Upper lobe of left lung (tissue), 6 donors: ENCODE measurements around the gene C11orf65. TPM values are rescaled to one million over a fixed set of nuclear protein-coding genes. Genes with fewer than 3 reads are reported as not detected.

Source experiments
- ATAC-seq, 2 donors: fragments of 200-7000 bp; cut with Tn5 transposase; one replicate each; pipeline ENCODE4 v1.9.1; 2022; ENCODE audit warnings: mild to moderate bottlenecking in 2 of 2, moderate library complexity in 2 of 2; ENCODE audit not compliant: low FRiP score in 2 of 2
- DNase-seq, 2 donors: peaks; one replicate each; pipeline ENCODE4 v3.0.0-alpha.2; 2019 to 2020
- H3K27ac ChIP-seq, 4 donors: fragments of 200-600 bp; sonication (generic); one replicate each; pipeline ENCODE4 v1.5.1; 2016 to 2019
- H3K27me3 ChIP-seq, 4 donors: fragments of 200-600 bp; sonication (generic); one replicate each; pipeline ENCODE4 v1.5.1; 2017 to 2019
- H3K36me3 ChIP-seq, 4 donors: fragments of 200-600 bp; sonication (generic); one replicate each; pipeline ENCODE4 v1.5.1; 2016 to 2019
- H3K4me1 ChIP-seq, 4 donors: fragments of 200-600 bp; sonication (generic); one replicate each; pipeline ENCODE4 v1.5.1; 2018 to 2019
- H3K4me3 ChIP-seq, 4 donors: fragments of 200-600 bp; sonication (generic); one replicate each; pipeline ENCODE4 v1.5.1; 2017 to 2019; ENCODE audit warnings: mild to moderate bottlenecking in 2 of 4, moderate library complexity in 1 of 4
- H3K9me3 ChIP-seq, 4 donors: fragments of 200-600 bp; sonication (generic); one replicate each; pipeline ENCODE4 v1.5.1; 2018 to 2019
- EP300 ChIP-seq, 4 donors: sonication (generic); formaldehyde crosslinking; IDR thresholded peaks; one replicate each; pipeline ENCODE4 v1.5.1; 2017; ENCODE audit warnings: antibody characterized with exemption in 4 of 4, control low read depth in 2 of 4
- POLR2A ChIP-seq, 4 donors: fragments of 450-650 bp; IDR thresholded peaks; one replicate each; pipeline ENCODE4 v1.5.1; 2016 to 2017; ENCODE audit warnings: antibody characterized with exemption in 4 of 4, mild to moderate bottlenecking in 2 of 4
- POLR2AphosphoS5 ChIP-seq, 2 donors: sonication (generic); formaldehyde crosslinking; IDR thresholded peaks; one replicate each; pipeline ENCODE4 v1.5.1; 2017; ENCODE audit warnings: antibody characterized with exemption in 2 of 2
- WGBS, 2 donors: methylation state at CpG; one replicate each; pipeline ENCODE4 v1.1.5; 2017 to 2018; 5-methylcytosine and 5-hydroxymethylcytosine counted together
- total RNA-seq, 6 donors: library from RNA; depleted of rRNA in 4 of 6; stranded (reverse); fragments of >200 nt in 4 of 6; gene quantifications; one replicate each; pipeline versions ENCODE4 v1.1.0 to v1.2.1, GENCODE V29; 2016 to 2021
- TF ChIP-seq, protein P1 (sequence below), 6 experiments: fragments of 450-650 bp in 4 of 6; fragments of 200-600 bp in 2 of 6; sonication (generic) in 2 of 6; IDR thresholded peaks; one replicate each; pipeline ENCODE4 v1.5.1; 2016 to 2019; ENCODE audit warnings: antibody characterized with exemption in 6 of 6
- donor health status: DM: no; HTN: no; CAD: no; lungs with moderate emphysema.
- donor health status: DM: no; HTN: yes; CAD: no; lungs with severe emphysema.

Gene C11orf65
- total RNA-seq, 6 donors from 2014 or later = 0.17 to 2.3 (median 1.1) TPM; not detected in 1

DNA sequence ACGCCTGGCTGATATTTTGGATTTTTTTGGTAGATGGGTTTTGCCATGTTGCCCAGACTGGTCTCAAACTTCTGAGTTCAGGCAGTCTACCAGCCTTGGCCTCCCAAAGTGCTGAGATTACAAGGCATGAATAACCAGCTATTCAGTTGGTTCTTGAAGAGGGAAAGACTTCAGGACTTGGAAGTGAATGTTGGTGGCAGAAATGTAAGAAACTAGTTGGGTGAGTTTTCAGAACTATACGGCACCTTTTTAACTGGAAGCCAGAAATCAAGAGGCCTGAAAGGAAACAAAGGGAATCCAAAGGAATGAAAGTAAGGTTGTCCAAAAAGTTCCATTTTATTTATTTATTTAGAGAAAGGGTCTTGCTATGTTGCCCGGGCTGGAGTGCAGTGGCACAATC, 28.0 kb upstream of the C11orf65 start:
- peaks cover 0 to 2% (median under 1%) of the 10 kb centered on the region in 4 donors for H3K36me3 ChIP-seq
- ATAC-seq = no peak
- H3K27me3 ChIP-seq = no peaks in the 10 kb centered on the region
- TF ChIP-seq POLR2AphosphoS5 (IDR thresholded peaks at IDR 0.05) = no peak
- no peak for TF ChIP-seq EP300 (IDR thresholded peaks at IDR 0.05)
- TF ChIP-seq, protein P1, sequence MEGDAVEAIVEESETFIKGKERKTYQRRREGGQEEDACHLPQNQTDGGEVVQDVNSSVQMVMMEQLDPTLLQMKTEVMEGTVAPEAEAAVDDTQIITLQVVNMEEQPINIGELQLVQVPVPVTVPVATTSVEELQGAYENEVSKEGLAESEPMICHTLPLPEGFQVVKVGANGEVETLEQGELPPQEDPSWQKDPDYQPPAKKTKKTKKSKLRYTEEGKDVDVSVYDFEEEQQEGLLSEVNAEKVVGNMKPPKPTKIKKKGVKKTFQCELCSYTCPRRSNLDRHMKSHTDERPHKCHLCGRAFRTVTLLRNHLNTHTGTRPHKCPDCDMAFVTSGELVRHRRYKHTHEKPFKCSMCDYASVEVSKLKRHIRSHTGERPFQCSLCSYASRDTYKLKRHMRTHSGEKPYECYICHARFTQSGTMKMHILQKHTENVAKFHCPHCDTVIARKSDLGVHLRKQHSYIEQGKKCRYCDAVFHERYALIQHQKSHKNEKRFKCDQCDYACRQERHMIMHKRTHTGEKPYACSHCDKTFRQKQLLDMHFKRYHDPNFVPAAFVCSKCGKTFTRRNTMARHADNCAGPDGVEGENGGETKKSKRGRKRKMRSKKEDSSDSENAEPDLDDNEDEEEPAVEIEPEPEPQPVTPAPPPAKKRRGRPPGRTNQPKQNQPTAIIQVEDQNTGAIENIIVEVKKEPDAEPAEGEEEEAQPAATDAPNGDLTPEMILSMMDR (IDR thresholded peaks at IDR 0.05) = no peak
- TF ChIP-seq POLR2A (IDR thresholded peaks at IDR 0.05) = no peak
- H3K27ac ChIP-seq = no peak overlapping the region
- H3K4me3 ChIP-seq = no peak overlapping the region
- H3K4me1 ChIP-seq = peaks cover 8 to 20% (median 15%) of the 10 kb centered on the region in 4 donors
- 85 to 86% methylated on average over 3 of the region's 3 CpGs for WGBS, 2 donors
- no peaks in the 10 kb centered on the region for H3K9me3 ChIP-seq
- DNase-seq = no peak

DNA sequence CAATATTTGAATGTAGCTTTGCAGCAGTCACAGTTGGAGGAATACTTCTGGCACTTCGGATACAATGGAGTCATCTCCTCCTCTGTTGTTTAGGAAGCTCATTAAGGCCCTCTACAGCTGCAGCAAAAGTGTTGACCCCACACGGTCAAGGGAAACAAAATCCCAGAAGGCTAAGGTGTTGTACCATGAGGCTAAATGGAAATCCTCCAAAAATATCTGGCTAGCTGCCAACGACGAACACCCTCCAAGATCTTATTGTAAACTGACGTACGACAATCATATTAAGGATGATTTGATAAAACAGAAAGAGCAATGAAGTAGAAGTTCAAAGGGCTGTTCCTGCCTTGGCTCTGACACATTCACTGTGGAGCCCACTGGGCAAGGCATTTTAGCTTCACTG, 26.9 kb upstream of the C11orf65 start:
- Histone ChIP-seq H3K36me3 (peaks cover 4 to 12% (median 10%) of the 10 kb centered on the region in 4 donors), H3K4me1 (peaks cover 8 to 20% (median 15%) of the 10 kb centered on the region in 4 donors), H3K27me3 (no peaks in the 10 kb centered on the region), H3K9me3 (no peaks in the 10 kb centered on the region), H3K27ac (no peak overlapping the region), H3K4me3 (no peak overlapping the region)
- ATAC-seq (no peak), DNase-seq (no peak)
- 51 to 59% methylated on average over 6 of the region's 6 CpGs for WGBS, 2 donors
- TF ChIP-seq, protein P1 (IDR thresholded peaks at IDR 0.05) = no peak
- no peak for TF ChIP-seq EP300 (IDR thresholded peaks at IDR 0.05)
- TF ChIP-seq POLR2AphosphoS5 (IDR thresholded peaks at IDR 0.05) = no peak
- no peak for TF ChIP-seq POLR2A (IDR thresholded peaks at IDR 0.05)

DNA sequence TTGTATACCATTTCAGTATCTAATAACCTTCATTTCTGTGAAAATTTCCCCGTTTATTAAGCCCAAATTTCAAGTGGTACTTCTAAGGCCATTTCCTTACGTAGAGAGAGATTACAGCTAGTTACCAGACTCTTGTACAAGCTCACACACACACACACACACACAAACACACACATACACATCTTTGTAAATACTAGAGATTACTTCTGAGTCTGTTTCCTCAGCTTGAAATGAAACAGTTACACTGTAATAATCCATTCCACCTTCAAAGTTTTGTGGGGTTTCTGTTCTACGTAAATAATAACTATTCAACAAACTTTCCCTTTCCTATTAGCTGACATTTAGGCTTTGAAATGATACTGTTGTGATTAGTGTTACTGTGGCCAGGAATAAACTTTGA, 24.6 kb upstream of the C11orf65 start:
- TF ChIP-seq, protein P1 (IDR thresholded peaks at IDR 0.05) = no peak
- no peak for TF ChIP-seq POLR2AphosphoS5 (IDR thresholded peaks at IDR 0.05)
- no peak for TF ChIP-seq POLR2A (IDR thresholded peaks at IDR 0.05)
- no peak for TF ChIP-seq EP300 (IDR thresholded peaks at IDR 0.05)
- Histone ChIP-seq H3K4me3 (no peak overlapping the region), H3K27me3 (no peaks in the 10 kb centered on the region), H3K36me3 (peaks cover 4 to 25% (median 16%) of the 10 kb centered on the region in 4 donors), H3K27ac (no peak overlapping the region), H3K9me3 (no peaks in the 10 kb centered on the region), H3K4me1 (peaks cover 5 to 11% (median 8%) of the 10 kb centered on the region in 4 donors)
- no peak for ATAC-seq
- WGBS, 2 donors = 70 to 80% methylated on average over 3 of the region's 3 CpGs
- DNase-seq = no peak

DNA sequence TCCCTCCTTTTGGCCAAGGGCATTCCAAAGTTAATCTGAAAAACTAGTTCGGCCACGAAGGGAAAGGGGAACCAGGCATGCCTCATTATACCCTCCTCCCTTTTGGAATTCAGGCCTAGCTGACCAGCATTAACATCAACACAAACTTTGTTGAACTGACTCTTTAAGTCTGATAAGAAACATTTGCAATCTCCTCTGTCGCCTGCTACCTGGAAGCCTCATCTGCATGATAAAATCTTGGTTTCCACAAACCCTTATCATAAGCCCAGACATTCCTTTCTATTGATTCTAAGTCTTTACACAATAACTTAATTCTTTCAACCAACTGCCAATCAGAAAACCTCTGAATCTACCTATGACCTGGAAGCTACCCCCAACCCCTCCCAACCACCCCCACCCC, 19.5 kb upstream of the C11orf65 start:
- DNase-seq (no peak), ATAC-seq (no peak)
- TF ChIP-seq EP300 (IDR thresholded peaks at IDR 0.05) = no peak
- TF ChIP-seq, protein P1 (IDR thresholded peaks at IDR 0.05) = no peak
- no peak for TF ChIP-seq POLR2A (IDR thresholded peaks at IDR 0.05)
- TF ChIP-seq POLR2AphosphoS5 (IDR thresholded peaks at IDR 0.05) = no peak
- Histone ChIP-seq H3K4me1 (no peaks in the 10 kb centered on the region), H3K27ac (no peak overlapping the region), H3K27me3 (no peaks in the 10 kb centered on the region), H3K36me3 (peaks cover 7 to 53% (median 25%) of the 10 kb centered on the region in 4 donors), H3K4me3 (no peak overlapping the region), H3K9me3 (no peaks in the 10 kb centered on the region)
- WGBS, 2 donors = 94% methylated on average over 3 of the region's 3 CpGs

DNA sequence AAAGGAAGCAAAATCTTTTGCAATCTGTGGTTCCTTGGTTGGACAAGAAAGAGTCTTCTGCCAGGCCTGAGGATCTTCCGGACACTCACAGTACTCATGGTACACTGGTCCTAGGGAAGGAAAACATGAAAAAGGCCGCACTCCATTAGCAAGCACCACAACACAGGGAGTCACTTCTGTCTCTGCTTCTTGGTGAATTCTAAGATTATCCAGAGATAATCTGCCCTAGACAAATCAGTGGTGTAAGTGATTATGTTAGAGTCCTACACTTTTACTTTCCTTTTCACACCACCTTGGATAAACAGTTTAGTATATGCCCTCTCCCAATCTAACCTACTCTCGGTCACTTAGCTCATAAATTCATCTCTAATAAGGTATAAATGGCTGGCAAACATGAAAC, 19.0 kb upstream of the C11orf65 start:
- no peak for ATAC-seq
- DNase-seq = no peak
- Histone ChIP-seq H3K9me3 (no peaks in the 10 kb centered on the region), H3K4me1 (no peaks in the 10 kb centered on the region), H3K4me3 (no peak overlapping the region), H3K27ac (no peak overlapping the region), H3K27me3 (no peaks in the 10 kb centered on the region), H3K36me3 (peaks cover 7 to 57% (median 25%) of the 10 kb centered on the region in 4 donors)
- no peak for TF ChIP-seq EP300 (IDR thresholded peaks at IDR 0.05)
- TF ChIP-seq POLR2AphosphoS5 (IDR thresholded peaks at IDR 0.05) = no peak
- no peak for TF ChIP-seq POLR2A (IDR thresholded peaks at IDR 0.05)
- TF ChIP-seq, protein P1 (IDR thresholded peaks at IDR 0.05) = no peak
- 95 to 96% methylated on average over 3 of the region's 3 CpGs for WGBS, 2 donors
